ENCODE data around the gene KLK10.
A peak's percentile ranks its signal among the peaks of the same experiment; 100 is the strongest.

Gene KLK10

DNA sequence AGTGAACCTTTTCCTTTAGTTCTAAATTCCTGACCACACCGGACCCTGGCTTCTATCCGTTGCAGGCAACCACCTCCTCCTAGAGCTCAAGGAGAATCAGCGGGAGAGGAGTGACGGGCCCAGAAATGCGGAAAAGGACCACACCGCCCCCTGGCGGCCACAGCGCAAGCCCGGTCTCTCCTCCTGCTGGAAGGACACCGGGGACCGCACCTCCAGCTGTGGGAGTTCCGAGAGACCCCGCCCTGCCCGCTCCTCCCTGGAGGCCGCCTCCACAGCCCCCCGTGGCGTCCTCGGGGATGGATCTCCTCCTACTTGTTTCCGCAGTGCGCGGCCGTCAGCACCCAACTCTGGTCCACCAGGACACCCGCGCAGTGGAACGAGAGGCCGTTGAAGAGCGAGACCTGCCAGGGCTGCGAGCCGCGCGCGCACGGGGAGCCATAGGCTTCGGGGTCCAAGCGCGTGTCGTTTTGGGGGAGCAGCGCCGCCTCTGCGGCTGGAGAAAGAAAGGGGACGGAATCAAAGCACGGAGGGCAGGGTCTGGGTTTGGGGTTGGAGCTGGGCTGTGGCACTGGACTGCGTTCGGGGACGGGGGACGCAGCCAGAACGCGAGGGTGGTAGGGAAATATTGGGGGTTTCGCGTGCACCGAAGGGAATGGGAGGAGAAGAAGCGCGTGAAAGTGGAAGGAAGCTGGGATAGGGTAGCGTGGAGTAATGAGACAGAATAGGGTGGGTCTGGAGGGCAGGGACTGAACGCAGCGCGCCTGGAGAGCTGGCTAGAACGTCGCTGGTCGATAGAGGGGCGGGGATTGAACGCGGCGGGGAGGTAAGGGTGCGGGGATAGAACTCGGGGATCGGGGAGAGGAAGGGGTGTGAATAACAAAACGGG lies 2.5 kb downstream of the KLK10 start:
- DNase-seq (ENCODE audit: low read depth, low spot score), result peak; percentile 87
- Histone ChIP-seq H3K4me1 (ENCODE audit: control insufficient read depth, insufficient read depth, low read length) (no peaks in the 10 kb centered on the region), H3K9me3 (ENCODE audit: control insufficient read depth, insufficient read depth, low read length) (no peaks in the 10 kb centered on the region), H3K27me3 (ENCODE audit: control insufficient read depth, insufficient read depth, low read length) (no peaks in the 10 kb centered on the region; the same call in none of the 2 replicates), H3K4me3 (ENCODE audit: low read length) (peak overlapping the region; percentile 69; the same call in 1 of the 2 replicates), H3K27ac (ENCODE audit: low read length) (no peak overlapping the region), H3K36me3 (ENCODE audit: control insufficient read depth, insufficient read depth, low read length) (no peaks in the 10 kb centered on the region)
- no CpG with 5 or more reads among the region's 68 CpGs for WGBS (ENCODE audit: insufficient coverage, insufficient read length)

DNA sequence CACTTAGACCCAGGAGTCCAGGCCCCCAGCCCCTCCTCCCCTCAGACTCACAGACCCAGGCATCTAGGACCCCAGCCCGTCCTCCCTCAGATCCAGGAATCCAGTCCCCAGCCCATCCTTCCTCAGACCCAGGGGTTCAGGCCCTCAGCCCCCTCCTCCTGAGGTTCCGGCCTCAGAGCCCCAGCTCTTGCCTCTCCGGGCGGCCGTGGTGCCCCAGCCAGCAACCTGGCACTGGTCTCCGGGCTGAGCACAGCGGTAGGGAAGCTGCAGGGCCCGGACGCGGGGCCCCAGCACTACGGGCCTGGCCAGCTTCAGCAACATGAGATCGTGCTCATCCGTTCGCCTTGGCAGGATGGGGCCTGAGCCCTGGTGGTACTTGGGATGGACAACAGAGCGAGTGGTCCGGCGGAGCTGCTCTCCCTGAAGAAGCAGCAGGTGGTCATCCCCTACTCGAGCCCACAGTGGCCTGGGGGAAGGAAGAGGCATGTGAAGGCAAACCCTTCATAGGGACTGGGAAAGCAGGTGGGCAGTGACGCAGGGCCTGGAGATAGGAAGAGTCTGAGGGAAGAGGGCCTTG lies 3.7 kb downstream of the KLK10 start:
- Histone ChIP-seq H3K4me1 (ENCODE audit: control insufficient read depth, insufficient read depth, low read length) (no peaks in the 10 kb centered on the region), H3K36me3 (ENCODE audit: control insufficient read depth, insufficient read depth, low read length) (no peaks in the 10 kb centered on the region)
- WGBS (ENCODE audit: insufficient coverage, insufficient read length), result no CpG with 5 or more reads among the region's 19 CpGs

DNA sequence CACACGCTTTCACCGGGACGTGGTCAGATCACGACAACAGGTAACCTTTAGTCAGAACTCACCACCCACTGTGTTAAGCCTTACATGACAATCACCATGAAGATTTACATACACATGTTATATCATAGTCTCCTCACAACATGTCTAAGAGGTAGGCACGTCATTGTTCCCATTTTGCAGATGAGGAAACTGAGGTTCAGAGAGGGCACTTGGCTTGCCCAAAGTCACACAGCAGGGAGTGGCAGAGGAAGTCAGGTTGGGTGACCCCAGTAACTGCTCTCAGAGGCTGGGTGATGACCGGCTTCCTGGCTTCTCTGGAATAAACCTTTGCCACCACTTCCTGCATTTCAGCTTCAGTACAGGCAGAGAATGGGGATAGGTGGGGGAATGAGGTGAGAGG lies 5.3 kb downstream of the KLK10 start:
- Histone ChIP-seq H3K27ac (ENCODE audit: low read length) (no peak overlapping the region), H3K9me3 (ENCODE audit: control insufficient read depth, insufficient read depth, low read length) (no peaks in the 10 kb centered on the region), H3K27me3 (ENCODE audit: control insufficient read depth, insufficient read depth, low read length) (no peaks in the 10 kb centered on the region; the same call in none of the 2 replicates), H3K4me1 (ENCODE audit: control insufficient read depth, insufficient read depth, low read length) (no peaks in the 10 kb centered on the region), H3K36me3 (ENCODE audit: control insufficient read depth, insufficient read depth, low read length) (no peaks in the 10 kb centered on the region), H3K4me3 (ENCODE audit: low read length) (no peak overlapping the region)
- no CpG with 5 or more reads among the region's 6 CpGs for WGBS (ENCODE audit: insufficient coverage, insufficient read length)
- no peak for DNase-seq (ENCODE audit: low read depth, low spot score)

More for the DNA sequence above, 3.7 kb downstream of the KLK10 start:
- H3K9me3 ChIP-seq (ENCODE audit: control insufficient read depth, insufficient read depth, low read length), result no peaks in the 10 kb centered on the region
- H3K4me3 ChIP-seq (ENCODE audit: low read length), result no peak overlapping the region
- no peak overlapping the region for H3K27ac ChIP-seq (ENCODE audit: low read length)
- DNase-seq (ENCODE audit: low read depth, low spot score), result no peak
- no peaks in the 10 kb centered on the region; the same call in none of the 2 replicates for H3K27me3 ChIP-seq (ENCODE audit: control insufficient read depth, insufficient read depth, low read length)

DNA sequence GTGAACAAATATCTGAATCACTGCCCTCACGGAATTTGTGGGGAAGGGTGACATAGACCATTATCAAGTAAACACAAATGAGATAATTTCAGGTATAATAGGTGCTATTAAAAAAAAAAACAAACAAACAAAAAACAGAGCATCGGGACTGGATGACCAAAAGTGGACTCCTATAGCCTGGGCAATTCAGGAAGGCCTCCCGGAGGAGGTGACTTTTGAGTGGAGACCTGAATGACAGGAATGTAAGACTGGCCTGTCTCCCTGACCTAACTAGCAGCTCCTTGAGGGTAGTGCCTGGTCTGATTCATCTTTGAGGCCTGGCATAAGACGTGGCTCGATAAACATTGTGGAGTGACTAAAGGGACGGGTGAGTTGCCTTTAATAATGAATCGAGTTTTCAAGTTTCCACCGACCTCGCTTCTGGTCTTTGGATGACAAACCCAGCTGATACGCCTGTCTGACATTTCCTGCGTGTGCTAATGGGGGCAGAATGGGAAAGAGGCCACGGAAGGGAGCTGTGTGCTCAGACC lies 6.8 kb downstream of the KLK10 start:
- no peak overlapping the region for H3K27ac ChIP-seq (ENCODE audit: low read length)
- WGBS (ENCODE audit: insufficient coverage, insufficient read length), result no CpG with 5 or more reads among the region's 12 CpGs
- H3K4me3 ChIP-seq (ENCODE audit: low read length), result no peak overlapping the region
- H3K27me3 ChIP-seq (ENCODE audit: control insufficient read depth, insufficient read depth, low read length), result no peaks in the 10 kb centered on the region; the same call in 1 of the 2 replicates
- DNase-seq (ENCODE audit: low read depth, low spot score), result no peak
- no peaks in the 10 kb centered on the region for H3K9me3 ChIP-seq (ENCODE audit: control insufficient read depth, insufficient read depth, low read length)
- H3K4me1 ChIP-seq (ENCODE audit: control insufficient read depth, insufficient read depth, low read length), result no peaks in the 10 kb centered on the region
- no peaks in the 10 kb centered on the region for H3K36me3 ChIP-seq (ENCODE audit: control insufficient read depth, insufficient read depth, low read length)

DNA sequence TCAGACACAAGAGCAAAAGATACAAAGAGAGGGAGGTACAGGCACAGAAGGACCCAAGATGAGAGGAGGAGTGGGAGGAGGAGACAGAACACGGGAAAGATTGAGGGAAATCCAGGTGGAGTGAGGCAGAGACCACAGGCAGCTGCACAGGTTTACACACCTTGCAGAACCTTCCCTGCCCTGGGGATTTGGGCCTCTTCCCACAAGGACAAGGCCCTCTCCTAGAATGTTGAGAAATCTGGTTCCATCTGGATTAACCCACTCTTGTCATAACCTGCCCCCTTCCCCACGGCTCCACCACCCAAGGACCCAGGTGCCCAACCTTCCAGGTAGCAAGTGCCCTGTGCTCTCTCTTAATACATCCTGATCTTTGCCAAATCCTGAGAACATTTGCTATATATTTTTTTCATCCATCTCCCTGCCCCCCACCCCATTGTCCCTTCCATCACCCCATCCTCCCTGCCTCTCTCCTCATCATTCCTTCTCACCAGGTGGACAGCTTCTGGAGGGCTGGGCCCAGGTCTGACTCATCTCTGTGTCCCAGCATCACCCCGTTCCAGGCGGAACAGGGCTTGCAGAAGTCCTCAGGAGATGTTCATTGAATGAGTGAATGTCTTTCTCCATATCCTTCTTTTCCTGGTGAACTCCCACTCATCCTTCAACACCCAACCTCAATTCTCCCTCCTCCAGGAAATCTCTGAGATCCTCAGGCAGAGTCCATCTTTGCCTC lies 9.3 kb downstream of the KLK10 start:
- no peak overlapping the region for H3K27ac ChIP-seq (ENCODE audit: low read length)
- WGBS (ENCODE audit: insufficient coverage, insufficient read length), result no CpG with 5 or more reads among the region's 4 CpGs
- no peaks in the 10 kb centered on the region for H3K36me3 ChIP-seq (ENCODE audit: control insufficient read depth, insufficient read depth, low read length)
- no peaks in the 10 kb centered on the region for H3K4me1 ChIP-seq (ENCODE audit: control insufficient read depth, insufficient read depth, low read length)
- H3K4me3 ChIP-seq (ENCODE audit: low read length), result no peak overlapping the region
- no peaks in the 10 kb centered on the region; the same call in 1 of the 2 replicates for H3K27me3 ChIP-seq (ENCODE audit: control insufficient read depth, insufficient read depth, low read length)
- DNase-seq (ENCODE audit: low read depth, low spot score), result no peak
- no peaks in the 10 kb centered on the region for H3K9me3 ChIP-seq (ENCODE audit: control insufficient read depth, insufficient read depth, low read length)

- no CpG with 5 or more reads among the region's 19 CpGs for WGBS (ENCODE audit: insufficient coverage, insufficient read length)
- no peaks in the 10 kb centered on the region for H3K9me3 ChIP-seq (ENCODE audit: control insufficient read depth, insufficient read depth, low read length)
- H3K27me3 ChIP-seq (ENCODE audit: control insufficient read depth, insufficient read depth, low read length), result no peaks in the 10 kb centered on the region
- H3K27ac ChIP-seq (ENCODE audit: low read length), result no peak overlapping the region
- H3K36me3 ChIP-seq (ENCODE audit: control insufficient read depth, insufficient read depth, low read length), result no peaks in the 10 kb centered on the region
- H3K4me3 ChIP-seq (ENCODE audit: low read length), result no peak overlapping the region
- no peaks in the 10 kb centered on the region for H3K4me1 ChIP-seq (ENCODE audit: control insufficient read depth, insufficient read depth, low read length)
- DNase-seq (ENCODE audit: low read depth, low spot score), result no peak
Measured at GRCh38 chr19:51009061-51009891, 10.2 kb downstream of the KLK10 start.

- no peaks in the 10 kb centered on the region for H3K9me3 ChIP-seq (ENCODE audit: control insufficient read depth, insufficient read depth, low read length)
- H3K36me3 ChIP-seq (ENCODE audit: control insufficient read depth, insufficient read depth, low read length), result no peaks in the 10 kb centered on the region
- no peaks in the 10 kb centered on the region for H3K4me1 ChIP-seq (ENCODE audit: control insufficient read depth, insufficient read depth, low read length)
- no peak overlapping the region for H3K4me3 ChIP-seq (ENCODE audit: low read length)
- WGBS (ENCODE audit: insufficient coverage, insufficient read length), result no CpG with 5 or more reads among the region's 3 CpGs
- no peak for DNase-seq (ENCODE audit: low read depth, low spot score)
- H3K27ac ChIP-seq (ENCODE audit: low read length), result no peak overlapping the region
- H3K27me3 ChIP-seq (ENCODE audit: control insufficient read depth, insufficient read depth, low read length), result no peaks in the 10 kb centered on the region
Measured at GRCh38 chr19:51007488-51007887, 12.0 kb downstream of the KLK10 start.

- Histone ChIP-seq H3K27me3 (ENCODE audit: control insufficient read depth, insufficient read depth, low read length) (no peaks in the 10 kb centered on the region), H3K27ac (ENCODE audit: low read length) (no peak overlapping the region), H3K4me1 (ENCODE audit: control insufficient read depth, insufficient read depth, low read length) (peaks cover 1% of the 10 kb centered on the region), H3K36me3 (ENCODE audit: control insufficient read depth, insufficient read depth, low read length) (no peaks in the 10 kb centered on the region), H3K9me3 (ENCODE audit: control insufficient read depth, insufficient read depth, low read length) (no peaks in the 10 kb centered on the region), H3K4me3 (ENCODE audit: low read length) (no peak overlapping the region)
- WGBS (ENCODE audit: insufficient coverage, insufficient read length), result no CpG with 5 or more reads among the region's 8 CpGs
- no peak for DNase-seq (ENCODE audit: low read depth, low spot score)
Measured at GRCh38 chr19:51006406-51006805, 13.1 kb downstream of the KLK10 start.

DNA sequence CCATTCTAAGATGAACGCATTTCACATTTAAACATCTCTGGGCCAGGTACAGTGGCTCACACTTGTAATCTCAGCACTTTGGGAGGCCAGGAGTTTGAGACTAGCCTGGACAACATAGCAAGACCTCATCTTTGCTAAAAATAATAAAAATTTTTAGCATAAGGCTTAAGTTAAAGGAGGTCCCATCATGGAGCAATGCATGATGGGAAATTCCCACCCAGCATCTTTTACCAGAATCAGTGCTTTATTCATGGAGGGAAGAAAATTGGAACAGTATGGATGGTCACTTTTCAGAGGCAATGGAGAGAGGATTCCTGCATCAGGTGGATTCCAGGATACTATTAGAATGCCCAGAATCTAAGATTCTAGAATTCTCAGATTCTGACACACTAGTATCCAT lies 14.3 kb downstream of the KLK10 start:
- Histone ChIP-seq H3K4me3 (ENCODE audit: low read length) (no peak overlapping the region), H3K27me3 (ENCODE audit: control insufficient read depth, insufficient read depth, low read length) (no peaks in the 10 kb centered on the region), H3K36me3 (ENCODE audit: control insufficient read depth, insufficient read depth, low read length) (no peaks in the 10 kb centered on the region), H3K4me1 (ENCODE audit: control insufficient read depth, insufficient read depth, low read length) (peaks cover 1% of the 10 kb centered on the region), H3K9me3 (ENCODE audit: control insufficient read depth, insufficient read depth, low read length) (no peaks in the 10 kb centered on the region), H3K27ac (ENCODE audit: low read length) (no peak overlapping the region)
- no CpG with 5 or more reads among the region's 1 CpG for WGBS (ENCODE audit: insufficient coverage, insufficient read length)
- no peak for DNase-seq (ENCODE audit: low read depth, low spot score)

Measured in iPS DF 6.9 (cell line).